Measurements from ENCODE around the gene MTARC2.

MTARC2 gene

GRCh38 chr1:220806408-220806807, 58.3 kb downstream of the MTARC2 start:
- WGBS: 98% methylated on average over 4 of the region's 4 CpGs
- Histone ChIP-seq H3K4me3 (ENCODE audit: low read length) (no peak overlapping the region), H3K27me3 (ENCODE audit: insufficient read depth, low read length) (no peaks in the 10 kb centered on the region), H3K9me3 (ENCODE audit: insufficient read depth, low read depth, low read length) (no peaks in the 10 kb centered on the region), H3K4me1 (ENCODE audit: insufficient read depth, low read length) (no peaks in the 10 kb centered on the region), H3K9ac (ENCODE audit: low read depth, low read length) (no peak overlapping the region), H3K27ac (ENCODE audit: low read depth, low read length) (no peak overlapping the region), H3K36me3 (ENCODE audit: insufficient read depth, low read length) (peaks cover 22% of the 10 kb centered on the region)

GRCh38 chr1:220807726-220808125, 59.6 kb downstream of the MTARC2 start:
- H3K36me3 ChIP-seq (ENCODE audit: insufficient read depth, low read length): peaks cover 25% of the 10 kb centered on the region
- WGBS: 97% methylated on average over 5 of the region's 6 CpGs
- H3K27ac ChIP-seq (ENCODE audit: low read depth, low read length): no peak overlapping the region
- H3K9me3 ChIP-seq (ENCODE audit: insufficient read depth, low read depth, low read length): no peaks in the 10 kb centered on the region
- no peaks in the 10 kb centered on the region for H3K4me1 ChIP-seq (ENCODE audit: insufficient read depth, low read length)
- H3K27me3 ChIP-seq (ENCODE audit: insufficient read depth, low read length): no peaks in the 10 kb centered on the region
- H3K9ac ChIP-seq (ENCODE audit: low read depth, low read length): no peak overlapping the region
- no peak overlapping the region for H3K4me3 ChIP-seq (ENCODE audit: low read length)

- Histone ChIP-seq H3K4me1 (ENCODE audit: insufficient read depth, low read length) (no peaks in the 10 kb centered on the region), H3K4me3 (ENCODE audit: low read length) (no peak overlapping the region), H3K27me3 (ENCODE audit: insufficient read depth, low read length) (no peaks in the 10 kb centered on the region), H3K27ac (ENCODE audit: low read depth, low read length) (no peak overlapping the region), H3K9ac (ENCODE audit: low read depth, low read length) (no peak overlapping the region), H3K9me3 (ENCODE audit: insufficient read depth, low read depth, low read length) (no peaks in the 10 kb centered on the region), H3K36me3 (ENCODE audit: insufficient read depth, low read length) (peaks cover 25% of the 10 kb centered on the region)
- WGBS: 79% methylated on average over 11 of the region's 11 CpGs
These were observed 60.4 kb downstream of the MTARC2 start for GRCh38 chr1:220808345-220809186.

GRCh38 chr1:220809187-220809550, 61.0 kb downstream of the MTARC2 start:
- no peaks in the 10 kb centered on the region for H3K9me3 ChIP-seq (ENCODE audit: insufficient read depth, low read depth, low read length)
- no peaks in the 10 kb centered on the region for H3K27me3 ChIP-seq (ENCODE audit: insufficient read depth, low read length)
- 91% methylated on average over 3 of the region's 6 CpGs for WGBS
- H3K27ac ChIP-seq (ENCODE audit: low read depth, low read length): no peak overlapping the region
- peaks cover 28% of the 10 kb centered on the region for H3K36me3 ChIP-seq (ENCODE audit: insufficient read depth, low read length)
- H3K4me3 ChIP-seq (ENCODE audit: low read length): no peak overlapping the region
- H3K4me1 ChIP-seq (ENCODE audit: insufficient read depth, low read length): no peaks in the 10 kb centered on the region
- no peak overlapping the region for H3K9ac ChIP-seq (ENCODE audit: low read depth, low read length)

GRCh38 chr1:220809704-220810103, 61.6 kb downstream of the MTARC2 start:
- WGBS: 85% methylated on average over 8 of the region's 8 CpGs
- no peak overlapping the region for H3K4me3 ChIP-seq (ENCODE audit: low read length)
- H3K9ac ChIP-seq (ENCODE audit: low read depth, low read length): no peak overlapping the region
- H3K27ac ChIP-seq (ENCODE audit: low read depth, low read length): no peak overlapping the region
- H3K27me3 ChIP-seq (ENCODE audit: insufficient read depth, low read length): no peaks in the 10 kb centered on the region
- peaks cover 27% of the 10 kb centered on the region for H3K36me3 ChIP-seq (ENCODE audit: insufficient read depth, low read length)
- no peaks in the 10 kb centered on the region for H3K9me3 ChIP-seq (ENCODE audit: insufficient read depth, low read depth, low read length)
- no peaks in the 10 kb centered on the region for H3K4me1 ChIP-seq (ENCODE audit: insufficient read depth, low read length)

GRCh38 chr1:220810179-220810653, 62.1 kb downstream of the MTARC2 start:
- Histone ChIP-seq H3K36me3 (ENCODE audit: insufficient read depth, low read length) (peaks cover 22% of the 10 kb centered on the region), H3K4me1 (ENCODE audit: insufficient read depth, low read length) (no peaks in the 10 kb centered on the region), H3K27me3 (ENCODE audit: insufficient read depth, low read length) (no peaks in the 10 kb centered on the region), H3K9ac (ENCODE audit: low read depth, low read length) (no peak overlapping the region), H3K9me3 (ENCODE audit: insufficient read depth, low read depth, low read length) (no peaks in the 10 kb centered on the region), H3K4me3 (ENCODE audit: low read length) (peak overlapping the region; percentile 39), H3K27ac (ENCODE audit: low read depth, low read length) (no peak overlapping the region)
- WGBS: 29% methylated on average over 20 of the region's 20 CpGs

- Histone ChIP-seq H3K4me3 (ENCODE audit: low read length) (no peak overlapping the region), H3K4me1 (ENCODE audit: insufficient read depth, low read length) (no peaks in the 10 kb centered on the region), H3K9ac (ENCODE audit: low read depth, low read length) (no peak overlapping the region), H3K27ac (ENCODE audit: low read depth, low read length) (no peak overlapping the region), H3K27me3 (ENCODE audit: insufficient read depth, low read length) (no peaks in the 10 kb centered on the region), H3K9me3 (ENCODE audit: insufficient read depth, low read depth, low read length) (no peaks in the 10 kb centered on the region), H3K36me3 (ENCODE audit: insufficient read depth, low read length) (peaks cover 15% of the 10 kb centered on the region)
- WGBS: 86% methylated on average over 2 of the region's 2 CpGs
These were observed 62.8 kb downstream of the MTARC2 start for GRCh38 chr1:220810963-220811362.

GRCh38 chr1:220811695-220812094, 63.6 kb downstream of the MTARC2 start:
- H3K9ac ChIP-seq (ENCODE audit: low read depth, low read length): no peak overlapping the region
- no peak overlapping the region for H3K4me3 ChIP-seq (ENCODE audit: low read length)
- 91% methylated on average over 5 of the region's 5 CpGs for WGBS
- no peak overlapping the region for H3K27ac ChIP-seq (ENCODE audit: low read depth, low read length)
- H3K27me3 ChIP-seq (ENCODE audit: insufficient read depth, low read length): no peaks in the 10 kb centered on the region
- no peaks in the 10 kb centered on the region for H3K4me1 ChIP-seq (ENCODE audit: insufficient read depth, low read length)
- no peaks in the 10 kb centered on the region for H3K9me3 ChIP-seq (ENCODE audit: insufficient read depth, low read depth, low read length)
- peaks cover 11% of the 10 kb centered on the region; the same call in 1 of the 2 replicates for H3K36me3 ChIP-seq (ENCODE audit: insufficient read depth, low read length)

GRCh38 chr1:220812308-220812707, 64.2 kb downstream of the MTARC2 start:
- no peak overlapping the region for H3K27ac ChIP-seq (ENCODE audit: low read depth, low read length)
- no peaks in the 10 kb centered on the region for H3K9me3 ChIP-seq (ENCODE audit: insufficient read depth, low read depth, low read length)
- H3K27me3 ChIP-seq (ENCODE audit: insufficient read depth, low read length): no peaks in the 10 kb centered on the region
- H3K4me3 ChIP-seq (ENCODE audit: low read length): no peak overlapping the region
- no peak overlapping the region for H3K9ac ChIP-seq (ENCODE audit: low read depth, low read length)
- 80% methylated on average over 6 of the region's 6 CpGs for WGBS
- H3K4me1 ChIP-seq (ENCODE audit: insufficient read depth, low read length): no peaks in the 10 kb centered on the region
- H3K36me3 ChIP-seq (ENCODE audit: insufficient read depth, low read length): peaks cover 11% of the 10 kb centered on the region; the same call in 1 of the 2 replicates

- H3K27ac ChIP-seq (ENCODE audit: low read depth, low read length): no peak overlapping the region
These were observed 64.9 kb downstream of the MTARC2 start for GRCh38 chr1:220813013-220813412.

GRCh38 chr1:220815409-220815808, 67.3 kb downstream of the MTARC2 start:
- H3K9me3 ChIP-seq (ENCODE audit: insufficient read depth, low read depth, low read length): no peaks in the 10 kb centered on the region
- peaks cover 11% of the 10 kb centered on the region; the same call in 1 of the 2 replicates for H3K36me3 ChIP-seq (ENCODE audit: insufficient read depth, low read length)
- no peak overlapping the region for H3K4me3 ChIP-seq (ENCODE audit: low read length)
- no peak overlapping the region for H3K27ac ChIP-seq (ENCODE audit: low read depth, low read length)
- no peaks in the 10 kb centered on the region for H3K27me3 ChIP-seq (ENCODE audit: insufficient read depth, low read length)
- 89% methylated on average over 2 of the region's 2 CpGs for WGBS
- H3K9ac ChIP-seq (ENCODE audit: low read depth, low read length): no peak overlapping the region
- peaks cover 13% of the 10 kb centered on the region for H3K4me1 ChIP-seq (ENCODE audit: insufficient read depth, low read length)

More at GRCh38 chr1:220813013-220813412, 64.9 kb downstream of the MTARC2 start:
- H3K4me1 ChIP-seq (ENCODE audit: insufficient read depth, low read length): peaks cover under 1% of the 10 kb centered on the region; the same call in 1 of the 2 replicates
- H3K36me3 ChIP-seq (ENCODE audit: insufficient read depth, low read length): peaks cover 11% of the 10 kb centered on the region; the same call in 1 of the 2 replicates
- H3K9ac ChIP-seq (ENCODE audit: low read depth, low read length): no peak overlapping the region
- 78% methylated on average over 12 of the region's 12 CpGs for WGBS
- H3K4me3 ChIP-seq (ENCODE audit: low read length): no peak overlapping the region
- no peaks in the 10 kb centered on the region for H3K27me3 ChIP-seq (ENCODE audit: insufficient read depth, low read length)
- H3K9me3 ChIP-seq (ENCODE audit: insufficient read depth, low read depth, low read length): no peaks in the 10 kb centered on the region

Data from HUES64 (cell line).